GM23248 (cell line): ENCODE measurements around the gene KDM4F.

Experiments used
- EZH2 ChIP-seq: fragments of 200-600 bp; sonication (generic); IDR thresholded peaks from 2 replicates; pipeline ENCODE4 v1.6.1; 2018; ENCODE audit warnings: antibody characterized with exemption, mild to moderate bottlenecking; ENCODE audit not compliant: insufficient read depth, poor library complexity, severe bottlenecking
- EZH2phosphoT487 ChIP-seq: fragments of 200-600 bp; sonication (generic); IDR thresholded peaks from 2 replicates; pipeline ENCODE4 v1.6.1; 2018; ENCODE audit warnings: antibody characterized with exemption, moderate library complexity, mild to moderate bottlenecking, low read depth; ENCODE audit not compliant: insufficient read depth

DNA sequence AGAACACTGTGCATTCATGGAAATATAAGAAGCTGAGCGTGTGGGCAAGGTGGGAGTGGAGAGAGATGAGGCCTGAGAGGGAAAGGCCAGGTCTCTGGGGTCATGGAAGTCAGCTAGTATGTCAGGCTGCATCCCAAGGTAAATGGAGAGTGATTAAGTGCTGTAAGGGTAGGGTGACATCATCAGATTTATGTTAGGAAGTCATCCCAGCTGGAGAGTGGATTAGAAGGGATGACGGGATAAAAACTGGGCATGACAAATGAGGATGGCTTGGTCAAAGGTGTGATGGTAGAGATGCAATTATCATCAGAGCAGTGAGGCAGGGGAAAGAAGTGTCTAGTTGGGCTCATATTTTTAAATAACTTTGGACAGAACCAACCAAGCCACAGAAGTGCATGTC, 36.9 kb downstream of the KDM4F start:
- TF ChIP-seq EZH2 = no peak
- no peak for TF ChIP-seq EZH2phosphoT487
